Measurements from ENCODE around the gene HPS5.
"Not testable (repeated sequence)": the region's sequence is repeated elsewhere in the genome, so short reads cannot be mapped to it uniquely, and the experiment has no call there.

HPS5 gene

GRCh38 chr11:18277565-18278271, 44.2 kb downstream of the HPS5 start:
- no peak for DNase-seq (ENCODE audit: low read depth, low spot score)
- H3K27ac ChIP-seq = no peak overlapping the region

DNA sequence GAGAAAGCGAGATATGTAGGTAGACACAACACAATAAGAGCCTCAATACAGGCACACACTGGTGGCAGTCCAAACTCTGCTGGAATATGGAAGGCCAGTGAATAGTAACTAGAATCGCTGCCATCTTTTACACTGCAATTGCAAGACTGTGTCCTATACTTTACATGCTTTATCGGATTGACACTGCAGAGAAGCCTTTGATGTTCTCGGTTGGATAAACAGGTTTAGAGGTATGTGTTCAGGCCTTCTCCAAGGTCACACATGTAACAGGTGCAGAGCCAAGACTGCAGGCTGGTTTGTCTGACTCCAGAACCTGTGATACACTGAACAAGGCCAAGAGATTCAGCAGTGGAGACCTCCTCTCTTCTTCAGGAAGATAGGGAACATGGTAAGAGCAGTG, 50.7 kb downstream of the HPS5 start:
- DNase-seq (ENCODE audit: low read depth, low spot score) = no peak
- no peak overlapping the region for H3K27ac ChIP-seq

DNA sequence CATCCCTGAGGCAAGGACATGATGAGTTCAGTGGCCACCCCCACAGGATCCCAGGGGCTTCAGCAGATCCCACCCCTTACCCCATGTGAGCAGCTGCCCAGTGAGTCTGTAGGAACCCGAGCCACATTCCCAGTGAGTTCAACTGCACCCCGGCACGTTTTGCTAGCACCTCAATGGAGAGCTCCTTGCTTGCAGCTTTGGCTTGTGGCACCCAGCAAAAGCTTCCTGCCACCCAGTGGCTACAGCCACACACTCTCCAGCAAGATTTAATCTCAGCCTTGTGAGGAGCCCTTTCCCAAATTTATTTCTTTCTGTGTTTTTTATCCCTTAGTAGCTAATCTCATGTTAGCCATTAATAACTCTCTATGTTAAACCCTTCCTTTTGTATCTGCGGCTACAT, 51.8 kb downstream of the HPS5 start:
- no peak for DNase-seq (ENCODE audit: low read depth, low spot score)
- no peak overlapping the region for H3K27ac ChIP-seq

DNA sequence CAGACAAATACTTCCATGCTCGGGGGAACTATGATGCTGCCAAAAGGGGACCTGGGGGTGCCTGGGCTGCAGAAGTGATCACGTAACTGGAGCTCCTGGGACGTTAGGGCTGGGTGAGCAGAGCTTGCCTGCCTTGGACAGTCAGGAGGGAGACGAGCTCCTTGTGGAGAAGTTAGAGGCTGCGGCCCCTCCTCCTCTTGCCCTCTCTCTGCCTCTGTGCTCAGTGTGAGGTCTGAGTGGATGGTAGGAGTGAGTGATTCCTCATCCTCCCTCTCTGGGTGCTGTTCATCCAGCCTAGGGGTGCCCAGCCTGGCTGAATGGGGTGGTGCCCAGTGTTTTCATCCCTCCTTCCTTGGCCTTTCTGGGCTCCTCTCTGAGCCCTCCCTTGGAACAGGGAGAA, 52.7 kb downstream of the HPS5 start:
- not testable (repeated sequence) for H3K27ac ChIP-seq; DNase-seq (ENCODE audit: low read depth, low spot score)

DNA sequence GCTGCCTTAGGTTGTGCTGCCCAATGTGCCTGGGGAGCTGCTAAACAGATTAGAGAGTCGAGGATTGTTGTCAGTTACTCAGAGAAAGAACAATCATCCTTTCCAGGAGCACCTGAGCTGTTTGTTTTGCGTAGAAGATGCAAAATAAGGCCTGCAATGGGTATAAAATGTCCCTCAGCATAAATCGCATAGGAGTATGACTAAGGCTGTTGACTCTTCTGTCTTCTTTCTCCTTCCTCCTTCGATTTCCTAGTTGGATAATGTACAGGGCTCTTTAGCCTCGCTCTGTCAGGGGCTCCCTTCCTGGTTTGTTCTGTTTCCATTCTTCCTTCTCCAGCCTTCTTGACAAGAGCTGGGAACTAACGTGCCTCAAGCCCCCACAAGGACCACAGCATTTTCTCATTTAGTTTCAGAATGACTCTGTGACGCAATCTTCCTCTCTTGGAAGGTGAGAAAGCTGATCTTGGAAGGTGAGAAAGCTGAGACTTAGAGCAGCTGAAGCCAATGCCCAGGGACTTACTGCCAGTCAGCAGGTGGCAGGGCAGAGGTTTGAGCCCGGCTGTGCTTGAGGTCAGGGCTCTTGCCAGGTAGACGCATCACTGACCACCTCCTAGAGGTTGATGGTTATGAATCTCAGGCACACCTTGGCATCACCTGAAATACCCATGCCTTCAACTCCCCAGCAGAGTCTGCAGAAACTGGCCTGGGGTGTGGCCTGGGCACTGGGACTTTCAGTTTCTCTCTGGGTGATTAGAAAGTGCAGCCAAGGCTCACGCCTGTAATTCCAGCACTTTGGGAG, 54.4 kb downstream of the HPS5 start:
- H3K27ac ChIP-seq; DNase-seq (ENCODE audit: low read depth, low spot score): not testable (repeated sequence)

GRCh38 chr11:18265949-18266348, 56.0 kb downstream of the HPS5 start, which contains the start of gene SAA1:
Gene SAA1 (plus strand): TSS chr11:18266264. CDS start chr11:18266888, 624 bp downstream.
- no peak within 1 kb of the TSS for H3K27ac ChIP-seq
- DNase-seq (ENCODE audit: low read depth, low spot score) = no peak

DNA sequence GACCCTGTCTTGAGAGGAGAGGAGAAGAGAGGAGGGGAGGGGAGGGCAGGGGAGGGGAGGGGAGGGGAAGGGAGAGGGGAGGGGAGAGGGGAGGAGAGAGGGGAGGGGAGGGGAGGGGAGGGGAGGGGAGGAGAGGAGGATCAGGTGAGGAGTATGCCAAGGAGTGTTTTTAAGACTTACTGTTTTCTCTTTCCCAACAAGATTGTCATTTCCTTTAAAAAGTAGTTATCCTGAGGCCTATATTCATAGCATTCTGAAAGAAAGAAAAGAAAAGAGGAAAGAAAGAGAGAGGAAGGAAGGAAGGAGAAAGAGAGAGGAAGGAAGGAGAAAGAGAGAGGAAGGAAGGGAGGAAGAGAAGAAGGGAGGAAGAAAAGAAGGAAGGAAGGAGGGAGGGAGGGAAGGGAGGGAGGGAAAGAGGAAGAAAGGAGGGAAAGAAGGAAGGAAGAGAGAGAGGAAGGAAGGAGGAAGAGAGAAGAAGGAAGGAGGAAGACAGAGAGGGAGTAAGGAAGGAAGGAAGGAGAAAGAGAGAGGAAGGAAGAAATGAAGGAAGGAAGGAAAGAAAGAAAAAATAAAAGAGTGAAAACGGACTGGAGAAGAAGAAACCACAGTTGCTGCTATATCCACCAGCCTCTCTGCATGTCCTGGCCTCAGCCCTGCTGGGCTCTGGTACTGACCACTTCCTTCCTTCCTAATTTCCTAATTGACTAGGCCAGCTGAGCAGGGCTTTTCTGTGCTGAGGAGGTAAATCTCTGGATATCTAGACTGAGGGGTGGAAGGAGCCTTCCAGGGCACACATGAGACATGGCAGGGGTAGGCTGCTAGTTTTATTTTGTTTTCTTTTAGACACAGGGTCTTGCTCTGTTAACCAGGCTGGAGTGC, 57.0 kb downstream of the HPS5 start:
- no peak overlapping the region for H3K27ac ChIP-seq
- DNase-seq (ENCODE audit: low read depth, low spot score) = no peak

DNA sequence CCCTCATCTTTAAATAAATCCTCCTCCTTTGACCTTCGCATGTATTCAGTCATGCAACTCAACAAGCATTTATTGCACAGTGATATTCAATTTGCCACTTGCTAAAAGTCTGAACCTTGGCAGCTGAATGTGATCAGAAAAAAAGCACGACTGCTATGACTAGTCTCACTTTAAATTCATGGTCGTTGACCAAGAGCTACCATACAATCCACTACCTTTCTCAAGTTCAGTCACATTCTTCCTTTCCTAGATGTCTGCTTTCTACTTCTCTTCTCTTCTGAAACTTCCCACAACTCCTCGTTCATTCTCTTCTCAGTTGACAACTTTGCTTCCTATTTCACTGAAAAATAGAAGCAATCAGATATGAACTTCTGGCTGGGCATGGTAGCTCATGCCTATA, 57.9 kb downstream of the HPS5 start:
- DNase-seq (ENCODE audit: low read depth, low spot score) = no peak
- no peak overlapping the region for H3K27ac ChIP-seq

DNA sequence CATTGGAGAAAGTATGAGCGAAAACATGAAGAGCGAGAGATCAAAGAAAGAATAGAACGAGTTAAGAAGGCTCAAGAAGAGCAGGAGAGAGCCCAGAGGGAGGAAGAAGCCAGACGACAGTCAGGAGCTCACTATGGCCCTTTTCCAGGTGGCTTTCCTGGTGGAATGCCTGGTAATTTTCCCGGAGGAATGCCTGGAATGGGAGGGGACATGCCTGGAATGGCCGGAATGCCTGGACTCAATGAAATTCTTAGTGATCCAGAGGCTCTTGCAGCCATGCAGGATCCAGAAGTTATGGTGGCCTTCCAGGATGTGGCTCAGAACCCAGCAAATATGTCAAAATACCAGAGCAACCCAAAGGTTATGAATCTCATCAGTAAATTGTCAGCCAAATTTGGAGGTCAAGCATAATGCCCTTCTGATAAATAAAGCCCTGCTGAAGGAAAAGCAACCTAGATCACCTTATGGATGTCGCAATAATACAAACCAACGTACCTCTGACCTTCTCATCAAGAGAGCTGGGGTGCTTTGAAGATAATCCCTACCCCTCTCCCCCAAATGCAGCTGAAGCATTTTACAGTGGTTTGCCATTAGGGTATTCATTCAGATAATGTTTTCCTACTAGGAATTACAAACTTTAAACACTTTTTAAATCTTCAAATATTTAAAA, 59.1 kb downstream of the HPS5 start:
- not testable (repeated sequence) for H3K27ac ChIP-seq; DNase-seq (ENCODE audit: low read depth, low spot score)

DNA sequence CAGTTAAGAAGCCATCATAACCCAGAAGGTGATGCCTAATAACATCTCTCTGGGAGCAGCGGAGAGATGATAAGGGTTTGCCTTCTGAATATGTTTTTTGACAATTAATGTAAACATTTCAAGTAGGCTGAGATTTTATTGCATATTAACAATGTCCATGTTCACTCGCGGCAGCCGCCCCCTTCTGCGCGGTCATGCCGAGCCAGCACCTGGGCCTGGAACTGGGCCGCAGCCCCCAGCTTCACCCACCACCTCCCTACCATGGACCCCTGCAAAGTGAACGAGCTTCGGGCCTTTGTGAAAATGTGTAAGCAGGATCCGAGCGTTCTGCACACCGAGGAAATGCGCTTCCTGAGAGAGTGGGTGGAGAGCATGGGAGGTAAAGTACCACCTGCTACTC, 60.2 kb downstream of the HPS5 start:
- no peak for DNase-seq (ENCODE audit: low read depth, low spot score)
- H3K27ac ChIP-seq = no peak overlapping the region

DNA sequence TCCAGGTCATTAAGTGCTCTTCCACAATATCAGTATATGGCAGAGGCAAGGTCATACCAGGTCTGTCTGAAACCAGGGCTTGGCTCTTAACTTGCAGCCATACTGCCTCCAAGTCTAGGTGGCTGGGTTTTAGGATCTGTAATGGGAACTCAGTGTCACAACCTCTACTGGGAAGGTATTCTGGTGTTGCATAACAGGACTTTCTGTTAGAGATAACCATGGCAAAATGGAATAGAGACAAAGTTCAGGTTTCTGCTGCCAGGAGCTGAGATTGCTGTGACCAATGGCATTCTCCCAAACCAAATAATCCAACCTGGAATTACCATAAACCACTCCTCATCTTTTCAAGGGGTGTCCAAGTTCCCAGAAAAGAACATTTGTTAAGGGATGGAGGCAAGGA, 62.7 kb downstream of the HPS5 start:
- DNase-seq (ENCODE audit: low read depth, low spot score) = no peak

DNA sequence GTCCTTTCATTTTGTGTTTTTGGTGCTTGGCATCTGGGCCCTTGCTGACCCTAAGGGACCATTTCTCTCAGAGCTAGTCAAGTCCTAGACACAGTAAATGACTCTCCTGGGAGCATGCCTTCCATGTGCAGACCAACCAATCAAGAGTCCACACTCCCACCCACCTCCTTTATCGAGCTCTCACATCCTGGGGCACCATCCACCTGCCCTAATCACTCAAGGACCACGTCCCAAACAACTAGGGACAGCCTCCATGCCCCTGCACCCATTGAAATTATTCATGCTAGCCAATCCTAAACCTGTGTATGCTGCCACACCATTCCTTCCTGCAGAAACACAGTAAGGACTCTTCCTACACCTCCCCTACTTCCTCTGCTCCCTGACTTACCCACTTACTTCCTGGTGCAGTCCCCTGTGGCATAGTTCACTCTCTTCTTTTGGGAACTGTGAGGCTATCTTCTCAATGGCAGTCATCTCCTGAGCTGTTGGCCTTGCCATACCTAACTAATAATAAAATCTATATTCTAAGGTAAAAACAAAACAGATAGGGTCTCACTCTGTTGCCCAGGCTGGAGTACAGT, 67.1 kb downstream of the HPS5 start:
- no peak overlapping the region for H3K27ac ChIP-seq

More for the DNA sequence above, 62.7 kb downstream of the HPS5 start:
- H3K27ac ChIP-seq = no peak overlapping the region

GRCh38 chr11:18253778-18254338, 68.1 kb downstream of the HPS5 start:
- no peak for DNase-seq (ENCODE audit: low read depth, low spot score)
- H3K27ac ChIP-seq = no peak overlapping the region

More for the DNA sequence above, 67.1 kb downstream of the HPS5 start:
- DNase-seq (ENCODE audit: low read depth, low spot score) = no peak

GRCh38 chr11:18253233-18253632, 68.7 kb downstream of the HPS5 start:
- no peak overlapping the region for H3K27ac ChIP-seq
- DNase-seq (ENCODE audit: low read depth, low spot score) = peak; percentile 54

DNA sequence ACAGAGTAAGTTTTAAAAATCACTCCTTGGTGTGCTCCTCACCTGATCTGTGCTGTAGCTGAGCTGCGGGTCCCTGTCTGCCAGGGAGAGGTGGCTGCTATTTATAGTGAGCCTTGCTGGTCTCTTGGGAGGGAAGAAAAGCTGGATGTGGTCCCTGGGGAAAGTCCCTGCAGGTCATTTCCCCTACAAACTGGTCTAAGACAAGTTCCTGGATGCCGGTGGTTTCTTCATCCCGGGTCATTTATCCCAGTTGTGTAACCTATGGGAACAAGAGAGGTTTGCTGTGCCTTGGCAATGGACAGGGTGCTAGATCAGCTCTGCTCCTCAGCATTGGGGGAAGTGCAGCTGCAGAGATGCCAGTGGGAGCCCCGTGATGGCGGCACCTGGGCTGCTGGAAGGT, 73.4 kb downstream of the HPS5 start, which contains the start of gene SAA2:
TSS of gene SAA2 (minus strand) at position 108 of the 400 bp plus-strand sequence. CDS start 657 bp downstream, outside the sequence.
- no peak within 1 kb of the TSS for H3K27ac ChIP-seq
- DNase-seq (ENCODE audit: low read depth, low spot score) = no peak

DNA sequence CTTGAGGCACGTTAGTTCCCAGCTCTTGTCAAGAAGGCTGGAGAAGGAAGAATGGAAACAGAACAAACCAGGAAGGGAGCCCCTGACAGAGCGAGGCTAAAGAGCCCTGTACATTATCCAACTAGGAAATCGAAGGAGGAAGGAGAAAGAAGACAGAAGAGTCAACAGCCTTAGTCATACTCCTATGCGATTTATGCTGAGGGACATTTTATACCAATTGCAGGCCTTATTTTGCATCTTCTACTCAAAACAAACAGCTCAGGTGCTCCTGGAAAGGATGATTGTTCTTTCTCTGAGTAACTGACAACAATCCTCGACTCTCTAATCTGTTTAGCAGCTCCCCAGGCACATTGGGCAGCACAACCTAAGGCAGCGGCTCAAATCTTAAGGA, 74.8 kb downstream of the HPS5 start:
- H3K27ac ChIP-seq; DNase-seq (ENCODE audit: low read depth, low spot score): not testable (repeated sequence)

DNA sequence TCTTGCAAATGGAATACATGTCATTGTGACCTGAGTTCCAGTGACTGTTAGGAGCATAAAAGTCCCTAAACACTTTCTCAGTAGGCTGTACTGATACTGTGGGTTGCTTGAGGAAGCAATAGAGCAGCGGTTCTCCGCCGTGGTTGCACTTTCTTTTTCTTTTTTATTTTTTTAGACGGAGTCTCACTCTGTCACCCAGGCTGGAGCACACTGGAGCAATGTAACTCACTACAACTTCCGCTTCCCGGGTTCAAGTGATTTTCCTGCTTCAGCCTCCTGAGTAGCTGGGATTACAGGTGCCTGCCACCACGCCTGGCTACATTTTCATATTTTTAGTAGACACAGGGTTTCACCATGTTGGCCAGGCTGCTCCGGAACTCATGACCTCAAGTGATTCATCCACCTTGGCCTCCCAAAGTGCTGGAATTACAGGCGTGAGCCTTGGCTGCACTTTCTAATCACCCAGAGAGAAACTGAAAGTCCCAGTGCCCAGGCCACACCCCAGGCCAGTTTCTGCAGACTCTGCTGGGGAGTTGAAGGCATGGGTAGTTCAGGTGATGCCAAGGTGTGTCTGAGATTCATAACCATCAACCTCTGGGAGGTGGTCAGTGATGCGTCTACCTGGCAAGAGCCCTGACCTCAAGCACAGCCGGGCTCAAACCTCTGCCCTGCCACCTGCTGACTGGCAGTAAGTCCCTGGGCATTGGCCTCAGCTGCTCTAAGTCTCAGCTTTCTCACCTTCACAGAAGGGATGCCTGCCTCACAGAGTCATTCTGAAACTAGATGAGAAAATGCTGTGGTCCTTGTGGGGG, 75.4 kb downstream of the HPS5 start:
- not testable (repeated sequence) for DNase-seq (ENCODE audit: low read depth, low spot score); H3K27ac ChIP-seq

GRCh38 chr11:18245396-18245795, 76.5 kb downstream of the HPS5 start:
- DNase-seq (ENCODE audit: low read depth, low spot score) = no peak
- no peak overlapping the region for H3K27ac ChIP-seq

Data from epithelial cell of prostate (primary cell).